WTC11 (cell line): ENCODE data around the gene PAX8.

Source experiments
- ATF1 ChIP-seq: sonication (generic); formaldehyde crosslinking; IDR thresholded peaks from 2 replicates; pipeline ENCODE4 v1.8.1; 2023; ENCODE audit warnings: mild to moderate bottlenecking, moderate library complexity, missing genetic modification reagents
- CBFB ChIP-seq: sonication (generic); formaldehyde crosslinking; IDR thresholded peaks from 2 replicates; pipeline ENCODE4 v1.8.1; 2022; ENCODE audit warnings: mild to moderate bottlenecking, low read depth, missing genetic modification reagents
- CREM ChIP-seq: sonication (generic); formaldehyde crosslinking; IDR thresholded peaks from 2 replicates; pipeline ENCODE4 v1.8.1; 2022; ENCODE audit warnings: mild to moderate bottlenecking, missing genetic modification reagents, moderate library complexity
- JUN ChIP-seq: sonication (generic); formaldehyde crosslinking; IDR thresholded peaks from 2 replicates; pipeline ENCODE4 v1.8.0; 2023; ENCODE audit warnings: mild to moderate bottlenecking, missing genetic modification reagents
- NR2C2 ChIP-seq: sonication (generic); formaldehyde crosslinking; IDR thresholded peaks from 2 replicates; pipeline ENCODE4 v1.8.0; 2022; ENCODE audit warnings: mild to moderate bottlenecking, missing genetic modification reagents
- SP1 ChIP-seq: sonication (generic); formaldehyde crosslinking; conservative IDR thresholded peaks from 2 replicates; pipeline ENCODE4 v1.8.1; 2022; ENCODE audit warnings: missing genetic modification reagents
- TCF7 ChIP-seq: sonication (generic); formaldehyde crosslinking; IDR thresholded peaks from 2 replicates; pipeline ENCODE4 v1.8.0; 2022; ENCODE audit warnings: mild to moderate bottlenecking, low read depth, missing genetic modification reagents, moderate library complexity
- ZNF423 ChIP-seq: fragments of 250-450 bp; sonication (Bioruptor Pico); IDR thresholded peaks from 2 replicates; pipeline ENCODE4 v2.1.2; 2022; ENCODE audit warnings: mild to moderate bottlenecking, moderate library complexity
- TF ChIP-seq, protein P1 (sequence below): fragments of 200-600 bp; IDR thresholded peaks from 2 replicates; pipeline ENCODE4 v1.8.0; 2022; ENCODE audit warnings: antibody characterized with exemption
- TF ChIP-seq, protein P2 (sequence below): sonication (generic); formaldehyde crosslinking; IDR thresholded peaks from 2 replicates; pipeline ENCODE4 v1.8.1; 2023; ENCODE audit warnings: mild to moderate bottlenecking, moderate library complexity, missing genetic modification reagents

DNA sequence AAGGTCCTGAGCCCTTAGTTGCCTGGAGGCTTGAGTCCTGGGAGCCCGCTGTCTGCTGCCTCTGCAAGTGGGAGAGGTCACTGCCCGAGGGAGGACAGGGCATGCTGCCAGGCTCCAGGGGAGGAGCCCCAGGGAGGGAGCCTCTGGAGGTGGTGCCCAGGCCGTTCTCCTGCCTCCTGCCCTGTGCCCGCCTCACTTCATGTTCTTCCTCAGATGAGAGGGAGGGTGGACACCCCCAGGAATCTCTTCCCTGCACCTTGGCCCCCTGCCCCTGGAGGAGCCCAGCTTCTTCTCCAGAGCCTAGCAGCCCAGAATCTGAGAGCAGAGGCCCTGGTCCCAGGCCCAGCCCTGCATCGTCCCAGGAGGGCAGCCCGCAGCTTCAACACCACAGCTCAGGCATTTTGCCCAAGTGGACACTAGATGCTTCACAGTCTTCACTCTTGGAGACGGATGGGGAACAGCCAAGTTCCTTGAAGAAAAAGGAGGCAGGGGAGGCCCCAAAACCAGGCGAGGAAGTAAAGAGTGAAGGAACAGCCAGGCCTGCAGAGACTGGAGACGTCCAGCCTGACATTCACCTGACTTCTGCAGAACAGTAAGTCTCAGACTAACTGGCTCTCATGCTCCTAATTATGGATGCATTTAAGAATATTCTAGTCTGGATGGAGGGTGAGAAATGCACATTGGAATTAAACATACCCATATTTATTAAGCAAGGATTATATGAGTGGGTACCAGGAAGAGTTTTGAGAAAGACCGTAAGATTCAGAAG lies 92.9 kb downstream of the PAX8 start:
- TF ChIP-seq CBFB (CRISPR knock-in tag) (no peak), JUN (no peak), ATF1 (CRISPR knock-in tag) (no peak), NR2C2 (no peak), TCF7 (CRISPR knock-in tag) (no peak), CREM (CRISPR knock-in tag) (no peak), SP1 (no peak), ZNF423 (CRISPR knock-in tag) (no peak)
- TF ChIP-seq, protein P1, sequence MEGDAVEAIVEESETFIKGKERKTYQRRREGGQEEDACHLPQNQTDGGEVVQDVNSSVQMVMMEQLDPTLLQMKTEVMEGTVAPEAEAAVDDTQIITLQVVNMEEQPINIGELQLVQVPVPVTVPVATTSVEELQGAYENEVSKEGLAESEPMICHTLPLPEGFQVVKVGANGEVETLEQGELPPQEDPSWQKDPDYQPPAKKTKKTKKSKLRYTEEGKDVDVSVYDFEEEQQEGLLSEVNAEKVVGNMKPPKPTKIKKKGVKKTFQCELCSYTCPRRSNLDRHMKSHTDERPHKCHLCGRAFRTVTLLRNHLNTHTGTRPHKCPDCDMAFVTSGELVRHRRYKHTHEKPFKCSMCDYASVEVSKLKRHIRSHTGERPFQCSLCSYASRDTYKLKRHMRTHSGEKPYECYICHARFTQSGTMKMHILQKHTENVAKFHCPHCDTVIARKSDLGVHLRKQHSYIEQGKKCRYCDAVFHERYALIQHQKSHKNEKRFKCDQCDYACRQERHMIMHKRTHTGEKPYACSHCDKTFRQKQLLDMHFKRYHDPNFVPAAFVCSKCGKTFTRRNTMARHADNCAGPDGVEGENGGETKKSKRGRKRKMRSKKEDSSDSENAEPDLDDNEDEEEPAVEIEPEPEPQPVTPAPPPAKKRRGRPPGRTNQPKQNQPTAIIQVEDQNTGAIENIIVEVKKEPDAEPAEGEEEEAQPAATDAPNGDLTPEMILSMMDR = no peak
- TF ChIP-seq, protein P2, sequence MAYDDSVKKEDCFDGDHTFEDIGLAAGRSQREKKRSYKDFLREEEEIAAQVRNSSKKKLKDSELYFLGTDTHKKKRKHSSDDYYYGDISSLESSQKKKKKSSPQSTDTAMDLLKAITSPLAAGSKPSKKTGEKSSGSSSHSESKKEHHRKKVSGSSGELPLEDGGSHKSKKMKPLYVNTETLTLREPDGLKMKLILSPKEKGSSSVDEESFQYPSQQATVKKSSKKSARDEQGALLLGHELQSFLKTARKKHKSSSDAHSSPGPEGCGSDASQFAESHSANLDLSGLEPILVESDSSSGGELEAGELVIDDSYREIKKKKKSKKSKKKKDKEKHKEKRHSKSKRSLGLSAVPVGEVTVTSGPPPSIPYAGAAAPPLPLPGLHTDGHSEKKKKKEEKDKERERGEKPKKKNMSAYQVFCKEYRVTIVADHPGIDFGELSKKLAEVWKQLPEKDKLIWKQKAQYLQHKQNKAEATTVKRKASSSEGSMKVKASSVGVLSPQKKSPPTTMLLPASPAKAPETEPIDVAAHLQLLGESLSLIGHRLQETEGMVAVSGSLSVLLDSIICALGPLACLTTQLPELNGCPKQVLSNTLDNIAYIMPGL = no peak
